GM21825 (cell line): Measurements from ENCODE around the gene FBXL17.

ENCODE experiments used
- ATAC-seq: cut with Tn5 transposase; IDR thresholded peaks from one replicate; pipeline ENCODE4 v1.9.1; 2021; ENCODE audit warnings: mild to moderate bottlenecking, moderate library complexity; ENCODE audit not compliant: unreplicated experiment

Gene FBXL17

GRCh38 chr5:108375768-108376167 lies 6.1 kb downstream of the FBXL17 start:
- ATAC-seq = no peak

GRCh38 chr5:108373426-108373825 lies 8.5 kb downstream of the FBXL17 start:
- no peak for ATAC-seq

DNA sequence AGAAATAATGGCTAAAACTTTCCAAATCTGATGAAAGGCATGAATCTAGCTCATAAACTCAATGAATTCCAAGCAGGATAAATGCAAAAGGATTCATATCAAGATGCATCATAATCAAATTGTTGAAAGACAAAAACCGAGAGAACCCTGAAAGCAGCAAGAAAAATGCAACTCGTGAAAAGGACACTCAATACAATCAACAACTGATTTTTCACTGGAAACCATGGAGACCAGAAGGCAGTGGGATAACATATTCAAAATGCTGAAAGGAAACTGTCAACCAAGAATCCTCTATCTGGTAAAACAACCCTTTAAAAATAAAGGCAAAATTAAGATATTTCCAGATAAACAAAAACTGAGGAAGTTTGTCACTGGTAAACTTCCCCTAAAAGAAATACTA lies 9.5 kb downstream of the FBXL17 start:
- no peak for ATAC-seq

DNA sequence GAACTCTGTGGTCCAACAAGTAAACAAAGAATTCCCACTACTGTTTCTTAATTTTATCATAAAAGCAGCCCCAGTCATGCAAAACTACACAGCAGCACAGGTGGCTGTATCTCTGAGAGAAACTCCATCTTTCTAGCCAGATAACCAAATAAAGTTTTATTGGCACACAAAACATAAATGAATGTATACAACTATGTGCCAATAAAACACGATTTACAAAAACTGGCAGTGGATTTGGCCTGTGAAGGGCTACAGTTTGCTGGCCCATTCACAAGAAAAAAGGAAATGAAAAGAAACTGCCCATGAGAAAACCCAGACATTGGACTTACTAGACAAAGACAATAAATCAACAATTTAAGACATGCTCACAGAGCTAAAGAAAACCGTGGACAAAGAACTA lies 10.6 kb downstream of the FBXL17 start:
- ATAC-seq = no peak

DNA sequence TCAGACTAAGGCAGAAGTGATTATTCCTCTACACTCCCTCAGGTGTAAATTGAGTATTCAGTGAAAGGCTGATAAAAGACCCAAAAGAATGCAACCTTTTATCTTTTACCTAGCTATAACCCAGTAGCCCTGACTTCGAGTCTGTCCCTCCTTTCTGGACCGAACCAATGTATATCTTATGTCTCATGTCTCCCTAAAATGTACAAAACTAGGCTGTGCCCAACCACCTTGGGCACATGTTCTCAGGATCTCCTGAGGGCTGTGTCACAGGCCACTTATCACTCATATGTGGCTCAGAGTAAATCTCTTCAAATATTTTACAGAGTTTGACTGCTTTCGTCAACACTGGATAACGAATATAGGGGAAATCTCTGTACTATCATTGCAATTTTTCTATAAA lies 12.7 kb downstream of the FBXL17 start:
- ATAC-seq = no peak

- ATAC-seq = no peak
Observed at GRCh38 chr5:108367679-108368334, 14.1 kb downstream of the FBXL17 start.

GRCh38 chr5:108366500-108366899 lies 15.4 kb downstream of the FBXL17 start:
- no peak for ATAC-seq

DNA sequence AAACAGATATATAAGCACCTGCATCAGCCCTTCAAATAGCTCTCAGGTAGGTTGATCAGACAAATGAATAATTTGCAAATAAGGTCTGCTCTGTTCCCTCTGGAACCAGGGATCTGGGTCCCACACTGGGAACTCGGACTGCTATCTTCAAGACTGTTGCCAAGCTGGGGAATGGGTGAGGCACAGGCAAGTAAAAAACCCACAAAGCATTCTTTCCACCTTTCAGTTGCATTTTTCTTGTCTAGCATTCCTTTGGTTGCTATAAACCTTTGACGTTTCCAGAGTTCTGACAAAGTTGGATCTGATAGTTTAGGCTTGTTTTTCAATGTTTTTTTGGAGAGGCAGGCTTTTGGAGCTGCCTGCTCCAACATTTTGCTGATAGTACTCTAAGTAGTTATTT lies 20.1 kb downstream of the FBXL17 start:
- ATAC-seq = no peak

DNA sequence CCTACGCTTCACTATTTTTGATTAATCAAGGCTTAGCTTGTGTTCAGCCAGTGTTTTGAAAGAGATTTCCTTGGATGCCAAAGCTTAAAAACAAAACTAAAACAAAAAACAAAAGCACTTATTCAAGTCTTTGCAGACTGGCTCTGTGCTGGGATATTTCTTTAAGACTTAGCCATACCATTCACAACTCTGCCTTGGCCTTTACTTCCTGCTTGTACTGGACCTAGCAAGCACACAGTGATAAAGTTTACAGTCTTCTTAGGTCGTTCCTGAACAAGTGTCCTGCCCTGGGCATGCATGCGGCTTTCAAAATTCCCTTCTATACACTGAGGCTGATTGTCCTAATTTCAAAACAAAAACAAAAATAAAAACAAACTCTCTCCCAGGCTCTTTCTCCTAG lies 20.7 kb downstream of the FBXL17 start:
- no peak for ATAC-seq

GRCh38 chr5:108360280-108360679 lies 21.6 kb downstream of the FBXL17 start:
- no peak for ATAC-seq

GRCh38 chr5:108356286-108356685 lies 25.6 kb downstream of the FBXL17 start:
- no peak for ATAC-seq

DNA sequence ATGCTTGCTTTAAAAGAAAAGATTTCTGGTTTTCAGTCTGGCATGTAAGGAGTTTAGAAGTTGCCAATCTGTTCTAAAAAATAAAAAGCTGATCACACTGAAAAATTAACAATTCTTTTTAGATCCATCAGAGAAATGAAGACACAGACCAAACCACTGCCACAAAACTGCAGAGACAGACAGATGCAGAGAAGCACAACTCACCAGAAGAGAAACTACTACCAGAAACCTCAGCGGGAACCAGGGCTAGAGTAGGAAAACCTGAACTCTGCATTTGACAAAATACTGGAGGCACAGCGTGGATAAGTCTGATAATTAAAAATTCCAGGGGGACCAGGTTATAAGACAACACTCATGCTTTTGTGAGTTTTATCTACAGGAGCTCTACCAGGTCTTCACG lies 28.8 kb downstream of the FBXL17 start:
- ATAC-seq = no peak

DNA sequence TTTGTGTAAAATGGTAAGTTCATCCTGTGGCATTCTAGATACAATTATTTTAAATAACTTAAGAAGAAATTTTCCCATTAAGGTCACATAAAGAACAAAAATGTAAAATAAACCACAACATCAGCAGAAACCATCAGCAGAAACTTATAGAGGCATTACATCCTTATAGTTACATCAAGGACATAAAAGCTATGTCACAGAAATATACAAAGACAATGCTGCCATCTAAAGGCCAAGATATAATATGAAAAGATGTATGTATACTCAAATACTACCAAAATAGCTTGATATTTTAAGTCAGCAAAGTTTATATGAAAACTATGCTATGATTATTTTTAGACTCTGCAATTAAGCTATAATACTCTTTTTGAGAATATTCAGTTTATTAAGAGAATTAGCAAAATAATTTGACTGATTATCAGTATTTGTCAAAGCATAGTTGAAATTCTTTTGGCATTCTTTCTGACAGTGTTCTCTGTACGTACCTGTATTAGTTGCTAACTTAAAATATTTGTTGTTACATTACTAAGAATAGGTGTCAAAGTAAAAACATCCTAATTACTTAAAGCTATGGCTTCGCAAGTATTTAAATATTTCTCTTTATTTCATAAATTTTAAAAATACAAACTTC lies 36.2 kb downstream of the FBXL17 start:
- ATAC-seq = peak; percentile 68

DNA sequence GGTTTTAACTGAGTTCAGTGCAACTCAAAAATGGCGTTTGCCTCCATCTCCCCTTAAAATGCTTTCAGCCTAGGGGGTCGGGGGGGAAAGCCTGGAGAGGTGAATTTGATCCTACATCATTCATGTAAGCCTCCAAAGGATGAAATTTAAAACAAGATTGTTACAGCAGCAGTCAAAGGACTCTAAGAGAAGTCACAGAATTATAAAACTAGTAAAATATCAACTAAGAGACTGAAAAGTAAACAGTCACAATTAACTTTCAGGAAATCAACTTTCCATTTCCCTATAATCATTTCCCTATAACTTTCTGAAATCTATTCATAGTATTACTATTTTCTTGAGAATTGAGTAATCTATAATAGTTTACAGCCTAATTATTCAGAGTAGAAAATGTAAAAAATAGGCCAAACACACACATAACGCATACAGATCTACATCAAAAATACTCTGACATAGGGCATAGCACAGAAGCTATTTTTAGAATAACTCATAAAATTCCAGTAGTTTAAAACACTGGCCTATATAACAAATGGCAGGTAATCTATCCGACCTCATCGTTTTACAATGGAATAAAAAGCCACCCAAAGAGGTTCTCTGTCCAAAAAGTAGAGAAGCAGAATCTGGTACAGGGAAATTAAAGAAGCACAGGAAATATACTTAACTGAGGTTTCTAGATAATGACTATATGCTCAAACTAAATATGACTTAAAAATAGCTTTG lies 37.6 kb downstream of the FBXL17 start:
- ATAC-seq = no peak

GRCh38 chr5:108341866-108342265 lies 40.0 kb downstream of the FBXL17 start:
- no peak for ATAC-seq

DNA sequence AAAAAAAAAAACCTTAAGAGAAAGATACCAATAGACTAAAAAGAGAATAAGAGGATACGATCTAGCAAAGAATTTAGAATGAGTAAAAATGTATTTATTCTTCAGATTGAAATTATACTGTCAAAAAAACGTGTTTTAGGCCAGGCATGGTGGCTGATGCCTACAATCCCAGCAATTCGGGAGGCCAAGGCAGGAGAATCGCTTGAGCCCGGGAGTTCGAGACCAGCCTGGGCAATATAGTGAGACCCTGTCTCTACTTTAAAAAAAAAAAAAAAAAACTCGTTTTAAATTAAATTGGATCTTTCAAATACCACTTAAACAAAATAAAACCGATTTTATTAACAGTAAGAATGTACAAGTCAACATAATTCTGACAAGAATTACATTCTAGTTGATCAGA lies 41.8 kb downstream of the FBXL17 start:
- ATAC-seq = no peak

DNA sequence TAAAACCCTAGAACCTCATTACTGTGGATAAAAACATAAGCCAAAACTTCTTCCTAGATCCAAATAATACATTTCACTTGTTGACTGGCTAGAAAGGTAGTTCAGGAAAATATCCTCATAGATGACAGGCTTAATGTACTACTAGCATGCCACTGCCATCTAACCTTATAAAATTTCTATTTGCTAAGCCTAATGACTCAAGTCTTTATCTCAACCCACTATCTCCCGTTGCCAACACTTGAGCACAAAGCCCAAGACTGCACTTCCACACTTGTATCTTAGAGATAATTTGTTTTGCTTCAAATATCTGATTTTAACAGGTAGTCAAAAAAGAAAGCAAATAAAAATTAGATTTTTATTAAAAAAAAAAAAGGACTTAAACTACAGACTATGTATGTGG lies 42.7 kb downstream of the FBXL17 start:
- no peak for ATAC-seq

GRCh38 chr5:108334225-108334624 lies 47.7 kb downstream of the FBXL17 start:
- ATAC-seq = no peak

GRCh38 chr5:108326982-108327381 lies 54.9 kb downstream of the FBXL17 start:
- no peak for ATAC-seq

DNA sequence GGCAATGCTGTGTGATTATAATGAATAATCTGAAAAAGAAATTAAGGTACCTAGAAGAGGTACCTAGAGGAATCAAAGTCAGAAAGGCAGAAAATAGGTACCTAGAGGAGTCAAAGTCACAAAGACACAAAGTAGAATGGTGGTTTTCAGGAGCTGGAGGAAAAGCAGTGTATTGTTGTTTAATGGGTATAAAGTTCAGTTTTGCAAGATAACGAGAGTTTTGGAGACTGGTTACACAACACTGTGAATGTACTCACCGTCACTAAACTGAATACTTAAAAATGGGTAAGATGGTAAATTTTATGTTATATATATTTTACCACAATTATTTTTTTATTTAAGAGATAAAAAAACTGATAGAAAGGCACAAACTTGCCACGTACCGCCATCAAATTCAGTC lies 57.0 kb downstream of the FBXL17 start:
- no peak for ATAC-seq

GRCh38 chr5:108321341-108321740 lies 60.6 kb downstream of the FBXL17 start:
- no peak for ATAC-seq

GRCh38 chr5:108320231-108320630 lies 61.7 kb downstream of the FBXL17 start:
- no peak for ATAC-seq
